PC-9 (cell line): ENCODE results near the gene TBC1D14. TPM values are rescaled to one million over a fixed set of nuclear protein-coding genes. Genes with fewer than 3 reads are reported as not detected.

Source experiments
- BruUV-seq: library from RNA; stranded (reverse); fragments of 400-500 nt; replicated peaks from 2 replicates; lab custom pipeline; 2021; lab: Mats Ljungman, UMichigan
- CTCF ChIA-PET: fragments of 300-600 bp; sonication (Branson Sonifier 250); formaldehyde crosslinking; loops from one replicate; lab custom pipeline; 2022; ENCODE audit warnings: antibody characterized with exemption; lab: Charles Lee
- POLR2A ChIA-PET: fragments of 300-600 bp; sonication (Branson Sonifier 250); formaldehyde crosslinking; loops from one replicate; lab custom pipeline; 2022; ENCODE audit warnings: antibody characterized with exemption; ENCODE audit not compliant: unreplicated experiment; lab: Charles Lee
- DNase-seq, 2 experiments: peaks; one replicate each; pipeline versions ENCODE4 v3.0.0 to v3.0.0-alpha.2; 2015 to 2022; ENCODE audit warnings: mixed read lengths in 1 of 2
- H2AFZ ChIP-seq: fragments of 200-600 bp; sonication (generic); 2 replicates; pipeline ENCODE4 v1.8.1; 2017; ENCODE audit warnings: antibody characterized with exemption
- H3F3A ChIP-seq: fragments of 200-600 bp; sonication (generic); 2 replicates; pipeline ENCODE4 v1.8.1; 2017; ENCODE audit warnings: antibody characterized with exemption, mild to moderate bottlenecking, low read depth; ENCODE audit not compliant: insufficient read depth
- H3K27ac ChIP-seq: fragments of 200-600 bp; sonication (generic); 2 replicates; pipeline ENCODE4 v1.6.1; 2016; ENCODE audit warnings: mixed run types
- H3K27me3 ChIP-seq: fragments of 200-600 bp; sonication (generic); 2 replicates; pipeline ENCODE4 v1.6.1; 2016; ENCODE audit warnings: low read depth, mixed run types; ENCODE audit not compliant: insufficient read depth
- H3K36me3 ChIP-seq: fragments of 200-600 bp; sonication (generic); 2 replicates; pipeline ENCODE4 v1.6.1; 2016; ENCODE audit warnings: low read depth, mixed run types
- H3K4me1 ChIP-seq: fragments of 200-600 bp; sonication (generic); replicated peaks from 2 replicates; pipeline ENCODE4 v1.6.1; 2016; ENCODE audit warnings: mixed run types; ENCODE audit not compliant: insufficient read depth
- H3K4me2 ChIP-seq: fragments of 200-600 bp; sonication (generic); 2 replicates; pipeline ENCODE4 v1.6.1; 2017; ENCODE audit warnings: mixed run types
- H3K4me3 ChIP-seq: fragments of 200-600 bp; sonication (generic); 2 replicates; pipeline ENCODE4 v1.6.1; 2016; ENCODE audit warnings: mixed run types
- H3K79me2 ChIP-seq: fragments of 200-600 bp; sonication (generic); 2 replicates; pipeline ENCODE4 v1.6.1; 2017; ENCODE audit warnings: low read depth, mixed run types
- H3K9me2 ChIP-seq: fragments of 200-600 bp; sonication (generic); 2 replicates; pipeline ENCODE4 v1.8.1; 2017; ENCODE audit warnings: mild to moderate bottlenecking; ENCODE audit not compliant: insufficient read depth
- H3K9me3 ChIP-seq: fragments of 200-600 bp; sonication (generic); 2 replicates; pipeline ENCODE4 v1.8.1; 2016; ENCODE audit warnings: low read depth; ENCODE audit not compliant: insufficient read depth
- H4K20me1 ChIP-seq: fragments of 200-600 bp; sonication (generic); 2 replicates; pipeline ENCODE4 v1.8.1; 2017; ENCODE audit not compliant: insufficient read depth
- EZH2 ChIP-seq: fragments of 200-600 bp; sonication (generic); IDR thresholded peaks from 2 replicates; pipeline ENCODE4 v1.8.0; 2017; ENCODE audit warnings: antibody characterized with exemption, low read depth
- intact Hi-C: fragments of 100-400 bp; cut with micrococcal nuclease; formaldehyde crosslinking; loops from one replicate; pipeline ENCODE4 v1.10.0; 2022; ENCODE audit not compliant: unreplicated experiment
- total RNA-seq: library from RNA; stranded (reverse); gene quantifications from 2 replicates; pipeline ENCODE4 v1.2.3, GENCODE V29; 2021
- TF ChIP-seq, protein P1 (sequence below): fragments of 200-600 bp; sonication (generic); conservative IDR thresholded peaks from 2 replicates; pipeline ENCODE4 v1.6.1; 2017; ENCODE audit warnings: mixed run types, antibody characterized with exemption, mild to moderate bottlenecking, moderate library complexity

TBC1D14 gene
- total RNA-seq, 1 experiment from 2014 or later = 46.2 TPM

DNA sequence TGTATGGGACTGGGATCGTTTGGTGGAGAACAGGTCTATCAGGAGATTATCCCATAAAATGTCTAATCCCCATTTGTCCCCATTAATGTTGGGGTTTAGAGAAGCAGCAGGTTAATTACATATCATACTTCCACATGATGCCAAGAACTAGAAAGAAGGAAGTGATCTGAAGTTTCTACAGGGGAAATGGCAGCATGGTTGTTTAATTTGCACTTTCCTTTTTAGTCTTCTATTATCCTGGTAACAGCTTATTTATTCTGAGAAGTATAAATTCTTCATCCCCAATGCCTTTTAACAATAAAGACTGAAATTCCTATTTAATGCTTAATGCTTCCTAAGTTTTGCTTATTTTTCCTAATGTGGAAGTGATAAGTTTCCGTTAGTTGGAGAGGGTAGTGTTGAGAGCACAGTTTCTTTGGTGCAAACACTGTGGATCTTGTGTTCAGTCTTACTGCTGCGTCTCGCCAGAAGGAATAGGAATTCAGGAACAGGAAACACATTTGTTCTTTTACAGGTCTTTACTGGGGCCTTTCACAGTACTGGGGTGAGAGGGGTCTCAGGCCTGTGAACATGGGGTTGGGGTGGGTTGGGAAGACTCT is 74.0 kb downstream of the TBC1D14 start:
- H3F3A ChIP-seq = peaks cover 16% of the 10 kb centered on the region
- no TSS peak for BruUV-seq
- TF ChIP-seq, protein P1, sequence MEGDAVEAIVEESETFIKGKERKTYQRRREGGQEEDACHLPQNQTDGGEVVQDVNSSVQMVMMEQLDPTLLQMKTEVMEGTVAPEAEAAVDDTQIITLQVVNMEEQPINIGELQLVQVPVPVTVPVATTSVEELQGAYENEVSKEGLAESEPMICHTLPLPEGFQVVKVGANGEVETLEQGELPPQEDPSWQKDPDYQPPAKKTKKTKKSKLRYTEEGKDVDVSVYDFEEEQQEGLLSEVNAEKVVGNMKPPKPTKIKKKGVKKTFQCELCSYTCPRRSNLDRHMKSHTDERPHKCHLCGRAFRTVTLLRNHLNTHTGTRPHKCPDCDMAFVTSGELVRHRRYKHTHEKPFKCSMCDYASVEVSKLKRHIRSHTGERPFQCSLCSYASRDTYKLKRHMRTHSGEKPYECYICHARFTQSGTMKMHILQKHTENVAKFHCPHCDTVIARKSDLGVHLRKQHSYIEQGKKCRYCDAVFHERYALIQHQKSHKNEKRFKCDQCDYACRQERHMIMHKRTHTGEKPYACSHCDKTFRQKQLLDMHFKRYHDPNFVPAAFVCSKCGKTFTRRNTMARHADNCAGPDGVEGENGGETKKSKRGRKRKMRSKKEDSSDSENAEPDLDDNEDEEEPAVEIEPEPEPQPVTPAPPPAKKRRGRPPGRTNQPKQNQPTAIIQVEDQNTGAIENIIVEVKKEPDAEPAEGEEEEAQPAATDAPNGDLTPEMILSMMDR = no peak
- no peak for TF ChIP-seq EZH2
- no peak for DNase-seq
- H2AFZ ChIP-seq = no peak overlapping the region
- ChIA-PET CTCF (no interaction called here), POLR2A (no interaction called here)
- H3K9me2 ChIP-seq = no peaks in the 10 kb centered on the region
- H3K36me3 ChIP-seq = no peaks in the 10 kb centered on the region
- peaks cover 24% of the 10 kb centered on the region for H3K4me1 ChIP-seq
- no peak overlapping the region for H3K27ac ChIP-seq
- no peaks in the 10 kb centered on the region for H3K9me3 ChIP-seq
- H4K20me1 ChIP-seq = no peaks in the 10 kb centered on the region
- H3K4me3 ChIP-seq = no peak overlapping the region
- H3K27me3 ChIP-seq = no peaks in the 10 kb centered on the region
- intact Hi-C loops = no loop called here
- H3K4me2 ChIP-seq = no peak overlapping the region
- H3K79me2 ChIP-seq = peaks cover 36% of the 10 kb centered on the region

DNA sequence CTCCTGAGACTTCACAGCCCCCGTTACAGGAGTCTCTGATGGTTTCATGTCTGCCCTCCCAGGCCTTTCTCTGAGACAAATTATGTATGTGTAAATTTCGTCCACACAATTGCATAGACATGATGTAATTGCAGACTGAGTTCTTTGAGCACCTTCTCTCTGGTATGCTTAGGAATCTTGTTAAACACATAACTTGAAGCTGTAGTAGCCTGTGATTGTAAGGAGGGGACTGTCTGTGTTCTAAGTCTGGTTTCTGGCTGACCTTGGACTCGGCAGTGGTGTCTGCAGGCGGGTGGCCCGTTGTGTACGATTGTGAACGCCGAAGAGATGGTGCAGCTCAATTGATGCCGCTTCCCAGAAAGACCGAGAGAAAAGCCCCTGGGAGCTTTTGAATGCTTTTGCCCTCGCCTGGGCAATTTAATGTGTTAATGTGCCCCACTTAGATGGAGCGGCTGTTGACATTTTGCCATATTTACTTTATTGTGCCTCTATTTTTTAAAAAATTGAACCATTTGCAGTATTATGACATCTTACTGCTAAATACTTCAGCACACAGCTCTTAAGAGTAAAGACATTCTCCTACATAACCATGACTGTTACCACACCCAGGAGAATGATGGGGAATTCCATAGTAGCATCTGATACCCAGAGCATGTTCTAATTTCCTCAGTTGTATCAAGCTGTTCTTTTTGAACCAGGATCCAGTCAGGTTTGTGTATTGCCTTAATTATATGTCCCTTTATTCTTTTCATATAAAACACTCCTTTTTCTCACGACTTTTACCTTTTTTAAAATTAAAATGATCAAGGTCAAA is 75.2 kb downstream of the TBC1D14 start:
- Histone ChIP-seq H3K4me3 (0 out of 2 replicates have a peak overlapping the region, but pooled peaks have one; percentile 92), H3K36me3 (no peaks in the 10 kb centered on the region), H3K27ac (no peak overlapping the region), H4K20me1 (no peaks in the 10 kb centered on the region; the same call in 1 of the 2 replicates), H3F3A (peaks cover 16% of the 10 kb centered on the region), H3K4me1 (peaks cover 24% of the 10 kb centered on the region), H2AFZ (no peak overlapping the region), H3K9me3 (no peaks in the 10 kb centered on the region), H3K4me2 (peak overlapping the region; percentile 97), H3K27me3 (no peaks in the 10 kb centered on the region), H3K79me2 (peaks cover 46% of the 10 kb centered on the region), H3K9me2 (no peaks in the 10 kb centered on the region)
- no peak for DNase-seq
- intact Hi-C loops = loop anchor here (5.0 kb wide), 1 partner anchor 43 kb away; no protein-coding TSS in a partner anchor
- CTCF ChIA-PET = interaction anchor here (0.6 kb wide), 1 partner anchor 84 kb away, joined by 11 read pairs; no protein-coding TSS in a partner anchor
- BruUV-seq = no TSS peak
- POLR2A ChIA-PET = interaction anchor here (0.6 to 0.7 kb wide), 2 partner anchors 67 to 294 kb away, joined by 3 read pairs; no protein-coding TSS in a partner anchor
- no peak for TF ChIP-seq EZH2
- TF ChIP-seq, protein P1 = no peak

DNA sequence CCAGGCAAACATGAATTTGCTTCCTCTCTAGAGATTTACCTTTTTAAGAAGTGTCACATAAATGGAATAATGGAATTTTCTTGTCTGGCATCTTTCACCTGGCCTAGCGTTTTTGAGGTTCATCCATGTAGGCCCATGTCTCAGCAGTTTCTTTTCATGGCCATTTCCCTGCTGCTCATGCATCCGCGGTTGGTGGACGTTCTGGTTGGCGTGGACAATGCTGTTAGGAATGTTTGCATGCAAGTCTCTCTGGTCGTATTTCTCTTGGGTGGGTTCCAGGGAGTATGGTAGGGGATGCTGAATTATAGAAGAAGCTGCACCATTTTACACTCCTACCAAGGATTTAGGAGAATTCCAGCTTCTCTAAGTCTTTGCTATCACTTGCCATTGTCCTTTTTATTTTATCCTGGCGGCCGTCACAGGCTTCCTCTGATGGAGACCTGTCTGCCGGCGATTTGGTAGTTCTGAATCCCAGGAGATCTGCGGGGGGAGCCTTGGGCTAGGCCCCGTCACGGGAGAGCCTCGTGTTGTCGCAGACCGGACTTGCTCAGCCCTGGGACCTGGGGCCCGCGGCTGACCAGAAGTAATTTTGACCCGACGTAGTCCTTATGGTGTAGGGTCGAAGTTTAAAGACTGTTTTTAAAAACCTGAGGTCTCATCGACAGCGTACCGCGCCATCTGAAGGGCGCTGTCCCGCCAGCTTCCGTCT is 76.6 kb downstream of the TBC1D14 start:
- no peak for TF ChIP-seq EZH2
- TF ChIP-seq, protein P1 = no peak
- intact Hi-C loops = loop anchor here (5.0 kb wide), 1 partner anchor 44 kb away; no protein-coding TSS in a partner anchor
- peak overlapping the region; percentile 86 for H2AFZ ChIP-seq
- no peak for DNase-seq
- H3K79me2 ChIP-seq = peaks cover 60% of the 10 kb centered on the region
- no peaks in the 10 kb centered on the region for H3K36me3 ChIP-seq
- H3K9me2 ChIP-seq = no peaks in the 10 kb centered on the region
- no peaks in the 10 kb centered on the region for H3K9me3 ChIP-seq
- H3F3A ChIP-seq = peaks cover 16% of the 10 kb centered on the region
- BruUV-seq = TSS peak; percentile 72
- ChIA-PET CTCF (interaction anchor here (0.6 kb wide), 2 partner anchors 113 to 747 kb away, joined by 3 to 8 read pairs; no protein-coding TSS in a partner anchor), POLR2A (interaction anchor here (0.7 to 1.0 kb wide), 2 partner anchors 42 to 523 kb away, joined by 3 to 4 read pairs; no protein-coding TSS in a partner anchor)
- no peaks in the 10 kb centered on the region for H3K27me3 ChIP-seq
- H3K4me1 ChIP-seq = peaks cover 24% of the 10 kb centered on the region
- peak overlapping the region; percentile 86 for H3K27ac ChIP-seq
- no peaks in the 10 kb centered on the region; the same call in 1 of the 2 replicates for H4K20me1 ChIP-seq
- H3K4me2 ChIP-seq = peak overlapping the region; percentile 97
- peak overlapping the region; percentile 92 for H3K4me3 ChIP-seq
